Panc1 (cell line): ENCODE measurements around the gene ABI3BP.

Experiments used
- CTCF ChIP-seq: fragments of 450-650 bp; IDR thresholded peaks from 2 replicates; pipeline ENCODE4 v1.5.1; 2017; ENCODE audit warnings: mild to moderate bottlenecking
- TCF7L2 ChIP-seq: IDR thresholded peaks from 2 replicates; pipeline ENCODE4 v1.6.1; 2011; ENCODE audit warnings: mild to moderate bottlenecking, low read depth, low read length, inconsistent platforms

DNA sequence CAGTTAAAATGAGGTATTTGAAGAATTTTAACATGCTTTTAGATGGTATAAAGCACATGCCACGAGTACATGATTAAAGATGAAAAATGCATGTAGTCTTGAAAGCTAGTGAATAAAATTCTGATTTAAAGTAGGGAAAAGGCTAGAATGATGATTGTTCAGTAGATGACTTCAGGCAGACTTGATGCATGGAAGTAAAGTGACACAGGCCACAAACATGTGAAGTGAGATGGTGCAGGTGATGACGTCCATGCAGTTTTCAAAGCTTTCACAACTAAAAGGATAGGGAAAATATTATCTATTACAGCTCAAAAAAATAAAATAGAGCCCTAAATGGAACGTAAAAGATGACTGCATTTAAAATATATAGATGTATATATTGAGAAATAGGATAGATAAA, 143.1 kb downstream of the ABI3BP start:
- no peak for TF ChIP-seq CTCF
- no peak for TF ChIP-seq TCF7L2
